Measurements from ENCODE around the gene HHIPL1. TPM values are rescaled to one million over a fixed set of nuclear protein-coding genes. Genes with fewer than 3 reads are reported as not detected.
A peak's percentile ranks its signal among the peaks of the same experiment; 100 is the strongest.

HHIPL1 gene
- total and polyA plus RNA-seq, 4 donors: 0.31 to 4.0 (median 1.1) TPM

DNA sequence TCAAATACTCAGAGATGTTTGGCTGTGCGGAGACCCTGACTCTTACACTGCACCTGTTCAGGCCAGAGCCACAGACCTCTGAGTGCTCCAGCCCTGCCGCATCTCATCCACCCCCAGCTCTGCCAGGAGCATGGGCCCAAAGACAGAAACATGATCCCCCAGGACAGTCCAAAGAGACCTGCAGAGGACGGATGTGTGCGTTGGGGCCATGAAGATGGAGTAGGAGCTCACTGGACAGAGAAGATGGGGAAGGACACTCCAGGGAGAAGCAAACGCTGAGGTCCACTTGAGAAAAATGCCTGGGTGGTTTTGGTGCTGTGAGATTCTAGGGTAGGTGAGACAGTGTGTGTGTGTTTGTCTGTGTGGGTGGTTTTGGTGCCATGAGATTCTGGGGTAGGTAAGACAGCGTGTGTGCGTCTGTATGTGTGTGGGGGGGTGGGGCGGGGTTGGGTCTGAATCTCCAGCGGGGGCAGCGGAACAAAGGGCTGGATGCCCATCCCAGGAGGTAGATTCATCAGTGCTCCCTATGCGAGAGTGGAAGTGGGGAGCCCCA lies 818 bp upstream of the HHIPL1 start:
- 93 to 95% methylated on average over 11 of the region's 11 CpGs for WGBS, 2 donors
- DNase-seq (no peak), ATAC-seq (ENCODE audit: insufficient read depth, low FRiP score) (no peak)
- no peaks in the 10 kb centered on the region for H3K27me3 ChIP-seq (ENCODE audit: control insufficient read depth in 3 of 3, insufficient read depth in 3 of 3, low read length in 2 of 3)
- no peak overlapping the region for H3K9ac ChIP-seq (ENCODE audit: insufficient read depth in 1 of 2, low read length in 2 of 2)
- H3K27ac ChIP-seq (ENCODE audit: low read depth in 1 of 2, low read length in 1 of 2): no peak overlapping the region
- no peak for TF ChIP-seq CTCF (IDR thresholded peaks at IDR 0.05; ENCODE audit: control extremely low read depth, extremely low read depth)
- no peak overlapping the region for H3K4me3 ChIP-seq
- H3K36me3 ChIP-seq (ENCODE audit: control insufficient read depth in 4 of 4, insufficient read depth in 4 of 4, low read length in 4 of 4): no peaks in the 10 kb centered on the region
- no peaks in the 10 kb centered on the region for H3K9me3 ChIP-seq (ENCODE audit: control insufficient read depth in 4 of 4, insufficient read depth in 3 of 4, low read length in 3 of 4)
- peaks cover 0 to 11% (median 8%) of the 10 kb centered on the region in 5 donors for H3K4me1 ChIP-seq (ENCODE audit: control insufficient read depth in 5 of 5, insufficient read depth in 5 of 5, low read length in 5 of 5)

DNA sequence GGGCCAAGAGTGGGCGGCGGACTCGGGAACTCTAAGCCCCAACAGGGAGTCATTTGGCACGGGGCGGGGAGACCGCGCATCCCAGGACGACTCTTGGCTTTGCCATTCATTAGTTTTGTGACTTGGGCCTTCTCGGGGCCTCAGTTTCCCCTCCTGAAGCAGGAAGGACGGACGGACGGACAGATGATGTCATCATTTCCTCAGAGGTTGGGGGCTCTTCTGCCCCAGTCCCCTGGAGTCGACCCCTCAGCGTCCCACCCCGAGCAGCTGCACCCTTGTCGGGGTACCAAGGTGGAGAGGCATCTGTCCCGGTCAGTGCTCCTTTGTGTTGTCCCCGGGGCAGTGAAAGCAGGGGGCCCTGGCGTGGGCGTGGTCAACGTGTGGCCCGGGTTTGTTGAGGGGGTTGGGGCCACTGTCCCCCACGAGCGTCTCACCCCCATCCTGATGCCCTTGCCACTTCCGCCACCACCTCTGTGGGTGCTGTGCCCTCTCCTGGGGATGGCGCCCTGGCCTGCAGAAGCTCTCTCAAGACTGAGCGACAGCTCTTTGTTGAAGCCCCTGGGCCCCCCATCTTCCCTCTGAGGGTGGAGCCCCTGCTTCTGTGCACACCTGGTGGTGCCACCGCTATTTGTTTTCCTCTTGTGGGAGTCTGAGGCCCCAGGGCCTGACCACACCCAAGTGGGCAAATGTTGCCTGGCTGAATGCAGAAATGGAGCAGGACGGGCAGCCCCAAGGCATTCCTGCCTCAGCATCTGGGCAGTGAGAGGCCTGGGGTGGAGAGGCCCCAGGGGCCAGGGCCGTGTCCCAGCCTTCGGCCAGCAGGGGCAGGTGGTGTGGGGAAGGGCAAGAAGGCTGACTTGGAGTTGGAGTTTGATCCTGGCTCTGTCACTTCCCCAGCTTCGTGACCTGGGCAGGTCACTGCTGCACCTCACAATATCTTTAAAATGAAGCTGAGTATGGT lies 896 bp downstream of the HHIPL1 start:
- peak overlapping the region in 1 of 2 donors; percentile 19 for H3K9ac ChIP-seq (ENCODE audit: insufficient read depth in 1 of 2, low read length in 2 of 2)
- DNase-seq: no peak
- H3K9me3 ChIP-seq (ENCODE audit: control insufficient read depth in 4 of 4, insufficient read depth in 3 of 4, low read length in 3 of 4): no peaks in the 10 kb centered on the region
- H3K4me1 ChIP-seq (ENCODE audit: control insufficient read depth in 5 of 5, insufficient read depth in 5 of 5, low read length in 5 of 5): peaks cover 0 to 11% (median 8%) of the 10 kb centered on the region in 5 donors
- peak overlapping the region; percentile 18 for H3K4me3 ChIP-seq
- no peak overlapping the region for H3K27ac ChIP-seq (ENCODE audit: low read depth in 1 of 2, low read length in 1 of 2)
- H3K36me3 ChIP-seq (ENCODE audit: control insufficient read depth in 4 of 4, insufficient read depth in 4 of 4, low read length in 4 of 4): no peaks in the 10 kb centered on the region
- 47 to 50% methylated on average over 32 of the region's 32 CpGs for WGBS, 2 donors
- no peaks in the 10 kb centered on the region for H3K27me3 ChIP-seq (ENCODE audit: control insufficient read depth in 3 of 3, insufficient read depth in 3 of 3, low read length in 2 of 3)
- ATAC-seq (ENCODE audit: insufficient read depth, low FRiP score): no peak
- TF ChIP-seq CTCF (IDR thresholded peaks at IDR 0.05; ENCODE audit: control extremely low read depth, extremely low read depth): no peak

GRCh38 chr14:99647411-99647810 lies 2.5 kb downstream of the HHIPL1 start:
- Histone ChIP-seq H3K9me3 (ENCODE audit: control insufficient read depth in 4 of 4, insufficient read depth in 3 of 4, low read length in 3 of 4) (peaks cover 0 to 1% (median 0%) of the 10 kb centered on the region in 4 donors), H3K36me3 (ENCODE audit: control insufficient read depth in 4 of 4, insufficient read depth in 4 of 4, low read length in 4 of 4) (no peaks in the 10 kb centered on the region), H3K9ac (ENCODE audit: insufficient read depth in 1 of 2, low read length in 2 of 2) (no peak overlapping the region), H3K27ac (ENCODE audit: low read depth in 1 of 2, low read length in 1 of 2) (no peak overlapping the region), H3K4me3 (no peak overlapping the region), H3K4me1 (ENCODE audit: control insufficient read depth in 5 of 5, insufficient read depth in 5 of 5, low read length in 5 of 5) (peaks cover 0 to 11% (median 8%) of the 10 kb centered on the region in 5 donors), H3K27me3 (ENCODE audit: control insufficient read depth in 3 of 3, insufficient read depth in 3 of 3, low read length in 2 of 3) (peaks cover 0 to 3% (median 0%) of the 10 kb centered on the region in 3 donors)
- ATAC-seq (ENCODE audit: insufficient read depth, low FRiP score) (no peak), DNase-seq (no peak)
- WGBS, 2 donors: 82 to 83% methylated on average over 7 of the region's 7 CpGs
- no peak for TF ChIP-seq CTCF (IDR thresholded peaks at IDR 0.05; ENCODE audit: control extremely low read depth, extremely low read depth)
